GM18526 (cell line): Measurements from ENCODE around the gene COQ9.

Experiments used
- POLR2A ChIP-seq: IDR thresholded peaks from 3 replicates; pipeline ENCODE4 v1.6.1; 2011; ENCODE audit not compliant: insufficient read length; ENCODE audit errors: extremely low read depth

COQ9 gene

GRCh38 chr16:57476546-57477410, 29.5 kb downstream of the COQ9 start:
- no peak for TF ChIP-seq POLR2A

- no peak for TF ChIP-seq POLR2A
Measured at GRCh38 chr16:57477531-57478202, 30.4 kb downstream of the COQ9 start.

- no peak for TF ChIP-seq POLR2A
Measured at GRCh38 chr16:57478396-57479204, 31.3 kb downstream of the COQ9 start.

GRCh38 chr16:57479205-57479975, 32.1 kb downstream of the COQ9 start:
- no peak for TF ChIP-seq POLR2A

- no peak for TF ChIP-seq POLR2A
Measured at GRCh38 chr16:57479976-57480753, 32.9 kb downstream of the COQ9 start.

GRCh38 chr16:57480754-57481230, 33.5 kb downstream of the COQ9 start:
- no peak for TF ChIP-seq POLR2A

GRCh38 chr16:57481421-57481820, 34.1 kb downstream of the COQ9 start:
- TF ChIP-seq POLR2A: no peak

- no peak for TF ChIP-seq POLR2A
Measured at GRCh38 chr16:57482845-57483545, 35.7 kb downstream of the COQ9 start.

- no peak for TF ChIP-seq POLR2A
Measured at GRCh38 chr16:57483725-57484514, 36.6 kb downstream of the COQ9 start.

- no peak for TF ChIP-seq POLR2A
Measured at GRCh38 chr16:57484515-57485005, 37.3 kb downstream of the COQ9 start.

- TF ChIP-seq POLR2A: no peak
Measured at GRCh38 chr16:57485091-57485915, 38.0 kb downstream of the COQ9 start.

GRCh38 chr16:57485916-57486857, 38.9 kb downstream of the COQ9 start, which contains the start of gene DOK4:
Gene DOK4, minus strand, starts transcription at chr16:57486493. Its CDS starts 6,986 bp downstream, at chr16:57479507.
- TF ChIP-seq POLR2A: no peak
